ENCODE results near the gene KCNK2.
A peak's percentile ranks its signal among the peaks of the same experiment; 100 is the strongest.
"Not testable (repeated sequence)": the region's sequence is repeated elsewhere in the genome, so short reads cannot be mapped to it uniquely, and the experiment has no call there.

The KCNK2 gene

GRCh38 chr1:215151841-215152549, 69.5 kb downstream of the KCNK2 start:
- DNase-seq (ENCODE audit: low read depth, low spot score) = no peak

GRCh38 chr1:215156232-215156631, 73.7 kb downstream of the KCNK2 start:
- peak; percentile 15 for DNase-seq (ENCODE audit: low read depth, low spot score)

GRCh38 chr1:215160351-215160750, 77.8 kb downstream of the KCNK2 start:
- DNase-seq (ENCODE audit: low read depth, low spot score) = no peak

- not testable (repeated sequence) for DNase-seq (ENCODE audit: low read depth, low spot score)
These were observed 80.6 kb downstream of the KCNK2 start for GRCh38 chr1:215163144-215163543.

- DNase-seq (ENCODE audit: low read depth, low spot score) = no peak
These were observed 84.3 kb downstream of the KCNK2 start for GRCh38 chr1:215166886-215167285.

GRCh38 chr1:215181518-215181917, 99.0 kb downstream of the KCNK2 start:
- DNase-seq (ENCODE audit: low read depth, low spot score) = no peak

GRCh38 chr1:215185067-215185620, 102.6 kb downstream of the KCNK2 start:
- DNase-seq (ENCODE audit: low read depth, low spot score) = no peak

GRCh38 chr1:215188302-215188950, 105.9 kb downstream of the KCNK2 start:
- DNase-seq (ENCODE audit: low read depth, low spot score) = no peak

GRCh38 chr1:215192306-215192705, 109.8 kb downstream of the KCNK2 start:
- peak; percentile 28 for DNase-seq (ENCODE audit: low read depth, low spot score)

GRCh38 chr1:215198021-215198420, 115.5 kb downstream of the KCNK2 start:
- no peak for DNase-seq (ENCODE audit: low read depth, low spot score)

GRCh38 chr1:215200121-215200520, 117.6 kb downstream of the KCNK2 start:
- no peak for DNase-seq (ENCODE audit: low read depth, low spot score)

- no peak for DNase-seq (ENCODE audit: low read depth, low spot score)
These were observed 118.7 kb downstream of the KCNK2 start for GRCh38 chr1:215201283-215201682.

- no peak for DNase-seq (ENCODE audit: low read depth, low spot score)
These were observed 120.3 kb downstream of the KCNK2 start for GRCh38 chr1:215202868-215203267.

GRCh38 chr1:215210167-215210566, 127.6 kb downstream of the KCNK2 start:
- no peak for DNase-seq (ENCODE audit: low read depth, low spot score)

GRCh38 chr1:215215846-215216245, 133.3 kb downstream of the KCNK2 start:
- no peak for DNase-seq (ENCODE audit: low read depth, low spot score)

- no peak for DNase-seq (ENCODE audit: low read depth, low spot score)
These were observed 136.8 kb downstream of the KCNK2 start for GRCh38 chr1:215219372-215219771.

- no peak for DNase-seq (ENCODE audit: low read depth, low spot score)
These were observed 137.8 kb downstream of the KCNK2 start for GRCh38 chr1:215220346-215220745.

- DNase-seq (ENCODE audit: low read depth, low spot score) = no peak
These were observed 144.2 kb downstream of the KCNK2 start for GRCh38 chr1:215226757-215227156.

- DNase-seq (ENCODE audit: low read depth, low spot score) = no peak
These were observed 145.7 kb downstream of the KCNK2 start for GRCh38 chr1:215228193-215228592.

GRCh38 chr1:215241451-215241850, 158.9 kb downstream of the KCNK2 start:
- DNase-seq (ENCODE audit: low read depth, low spot score) = no peak

- no peak for DNase-seq (ENCODE audit: low read depth, low spot score)
These were observed 161.0 kb downstream of the KCNK2 start for GRCh38 chr1:215243345-215244054.

GRCh38 chr1:215250913-215251312, 168.4 kb downstream of the KCNK2 start:
- DNase-seq (ENCODE audit: low read depth, low spot score) = no peak
